Tibial nerve (tissue), 4 donors: ENCODE measurements around the gene CHRNG. TPM values are rescaled to one million over a fixed set of nuclear protein-coding genes. Genes with fewer than 3 reads are reported as not detected.

Experiments
- DNase-seq, 2 donors: peaks; one replicate each; pipeline ENCODE4 v3.0.0-alpha.2; 2019; ENCODE audit warnings: low spot score in 2 of 2
- H3K27ac ChIP-seq, 4 donors: fragments of 200-600 bp; sonication (generic) in 3 of 4; one replicate each; pipeline ENCODE4 v1.5.1; 2017 to 2019; ENCODE audit warnings: mild to moderate bottlenecking in 1 of 4
- H3K27me3 ChIP-seq, 2 donors: fragments of 200-600 bp; sonication (generic) in 1 of 2; one replicate each; pipeline versions ENCODE4 v1.5.1 to v1.6.0; 2017 to 2019
- H3K36me3 ChIP-seq, 3 donors: fragments of 200-600 bp; sonication (generic); one replicate each; pipeline ENCODE4 v1.5.1; 2018 to 2019
- H3K4me1 ChIP-seq, 4 donors: fragments of 200-600 bp; sonication (generic) in 3 of 4; one replicate each; pipeline ENCODE4 v1.5.1; 2017 to 2019
- H3K4me3 ChIP-seq, 4 donors: fragments of 200-600 bp; sonication (generic) in 3 of 4; one replicate each; pipeline ENCODE4 v1.5.1; 2017 to 2019; ENCODE audit warnings: mild to moderate bottlenecking in 1 of 4, moderate library complexity in 1 of 4
- H3K9me3 ChIP-seq, 4 donors: fragments of 200-600 bp; sonication (generic) in 3 of 4; one replicate each; pipeline ENCODE4 v1.5.1; 2017 to 2019
- CTCF ChIP-seq, 5 experiments: fragments of 200-600 bp in 3 of 5; fragments of 450-650 bp in 2 of 5; sonication (generic) in 3 of 5; IDR thresholded peaks; one replicate each; pipeline ENCODE4 v1.5.1; 2016 to 2019; ENCODE audit warnings: antibody characterized with exemption in 5 of 5, mild to moderate bottlenecking in 3 of 5, moderate library complexity in 2 of 5
- EP300 ChIP-seq, 2 donors: sonication (generic); formaldehyde crosslinking; IDR thresholded peaks; one replicate each; pipeline ENCODE4 v1.6.1; 2017; ENCODE audit warnings: antibody characterized with exemption in 2 of 2, mild to moderate bottlenecking in 1 of 2
- POLR2A ChIP-seq, 2 donors: fragments of 450-650 bp; IDR thresholded peaks; one replicate each; pipeline ENCODE4 v1.6.1; 2017; ENCODE audit warnings: antibody characterized with exemption in 2 of 2, mild to moderate bottlenecking in 2 of 2, moderate library complexity in 2 of 2
- WGBS, 2 donors: methylation state at CpG; one replicate each; pipeline ENCODE4 v1.1.5; 2018; 5-methylcytosine and 5-hydroxymethylcytosine counted together
- total RNA-seq, 4 donors: library from RNA; depleted of rRNA; stranded (reverse); fragments of >200 nt; gene quantifications; one replicate each; pipeline ENCODE4 v1.1.0, GENCODE V29; 2016

The CHRNG gene
- total RNA-seq, 4 donors from 2014 or later = not detected

GRCh38 chr2:232492963-232493700 lies 46.4 kb upstream of the CHRNG start:
- TF ChIP-seq EP300 (IDR thresholded peaks at IDR 0.05) (no peak), POLR2A (IDR thresholded peaks at IDR 0.05) (no peak), CTCF (IDR thresholded peaks at IDR 0.05) (no peak)
- H3K27ac ChIP-seq = no peak overlapping the region
- no peak overlapping the region for H3K4me3 ChIP-seq
- 85 to 90% methylated on average over 22 to 24 of the region's 24 CpGs for WGBS, 2 donors
- no peaks in the 10 kb centered on the region for H3K4me1 ChIP-seq
- no peaks in the 10 kb centered on the region for H3K36me3 ChIP-seq
- no peaks in the 10 kb centered on the region for H3K9me3 ChIP-seq
- H3K27me3 ChIP-seq = peaks cover 0 to 14% of the 10 kb centered on the region in 2 donors
- DNase-seq = no peak

- Histone ChIP-seq H3K27me3 (peaks cover 0 to 7% of the 10 kb centered on the region in 2 donors), H3K36me3 (no peaks in the 10 kb centered on the region), H3K27ac (no peak overlapping the region), H3K4me3 (no peak overlapping the region), H3K9me3 (no peaks in the 10 kb centered on the region), H3K4me1 (no peaks in the 10 kb centered on the region)
- 82 to 87% methylated on average over 10 of the region's 10 CpGs for WGBS, 2 donors
- no peak for DNase-seq
- TF ChIP-seq CTCF (IDR thresholded peaks at IDR 0.05) = no peak
- TF ChIP-seq POLR2A (IDR thresholded peaks at IDR 0.05) = no peak
Observed at GRCh38 chr2:232493701-232494474, 45.6 kb upstream of the CHRNG start.

GRCh38 chr2:232494542-232494941 lies 45.0 kb upstream of the CHRNG start:
- H3K4me3 ChIP-seq = no peak overlapping the region
- WGBS, 2 donors = 92 to 100% methylated on average over 2 to 4 of the region's 5 CpGs
- no peak overlapping the region for H3K27ac ChIP-seq
- H3K27me3 ChIP-seq = peaks cover 0 to 4% of the 10 kb centered on the region in 2 donors
- TF ChIP-seq EP300 (IDR thresholded peaks at IDR 0.05) (no peak), POLR2A (IDR thresholded peaks at IDR 0.05) (no peak)
- no peak for DNase-seq
- H3K4me1 ChIP-seq = no peaks in the 10 kb centered on the region
- no peaks in the 10 kb centered on the region for H3K36me3 ChIP-seq
- H3K9me3 ChIP-seq = no peaks in the 10 kb centered on the region

GRCh38 chr2:232495292-232495691 lies 44.2 kb upstream of the CHRNG start:
- no peaks in the 10 kb centered on the region for H3K9me3 ChIP-seq
- DNase-seq = no peak
- H3K27ac ChIP-seq = no peak overlapping the region
- no peak overlapping the region for H3K4me3 ChIP-seq
- TF ChIP-seq POLR2A (IDR thresholded peaks at IDR 0.05) (no peak), CTCF (IDR thresholded peaks at IDR 0.05) (no peak), EP300 (IDR thresholded peaks at IDR 0.05) (no peak)
- H3K36me3 ChIP-seq = no peaks in the 10 kb centered on the region
- H3K27me3 ChIP-seq = no peaks in the 10 kb centered on the region
- H3K4me1 ChIP-seq = no peaks in the 10 kb centered on the region
- 85 to 89% methylated on average over 7 of the region's 7 CpGs for WGBS, 2 donors

GRCh38 chr2:232496501-232497270 lies 42.8 kb upstream of the CHRNG start:
- no peak overlapping the region for H3K4me3 ChIP-seq
- H3K27ac ChIP-seq = no peak overlapping the region
- H3K36me3 ChIP-seq = no peaks in the 10 kb centered on the region
- no peak for TF ChIP-seq EP300 (IDR thresholded peaks at IDR 0.05)
- peaks cover 0 to 4% of the 10 kb centered on the region in 2 donors for H3K27me3 ChIP-seq
- WGBS, 2 donors = 56 to 59% methylated on average over 15 to 18 of the region's 20 CpGs
- H3K4me1 ChIP-seq = no peaks in the 10 kb centered on the region
- DNase-seq = no peak
- no peaks in the 10 kb centered on the region for H3K9me3 ChIP-seq
